Hepatocyte (in vitro differentiated cells): ENCODE data around the gene STRA8. TPM values are rescaled to one million over a fixed set of nuclear protein-coding genes. Genes with fewer than 3 reads are reported as not detected.

Experiments
- DNase-seq: peaks from one replicate; pipeline ENCODE4 v3.0.0-alpha.2; 2016; ENCODE audit warnings: low spot score
- H2AFZ ChIP-seq: fragments of 200-600 bp; sonication (generic); 2 replicates; pipeline ENCODE4 v1.6.0; 2016; ENCODE audit warnings: antibody characterized with exemption, mild to moderate bottlenecking
- H3K27ac ChIP-seq: fragments of 200-600 bp; sonication (generic); 2 replicates; pipeline ENCODE4 v1.5.1; 2016; ENCODE audit warnings: mild to moderate bottlenecking
- H3K27me3 ChIP-seq: fragments of 200-600 bp; sonication (generic); 2 replicates; pipeline ENCODE4 v1.6.1; 2016
- H3K36me3 ChIP-seq: fragments of 200-600 bp; sonication (generic); replicated peaks from 2 replicates; pipeline ENCODE4 v1.5.1; 2016; ENCODE audit warnings: low read depth; ENCODE audit not compliant: insufficient read depth
- H3K4me1 ChIP-seq: fragments of 200-600 bp; sonication (generic); 2 replicates; pipeline ENCODE4 v1.5.1; 2016; ENCODE audit warnings: mild to moderate bottlenecking, moderate library complexity; ENCODE audit not compliant: insufficient read depth
- H3K4me2 ChIP-seq: fragments of 200-600 bp; sonication (generic); 2 replicates; pipeline ENCODE4 v1.6.0; 2016
- H3K4me3 ChIP-seq: fragments of 200-600 bp; sonication (generic); 2 replicates; pipeline ENCODE4 v1.5.1; 2016; ENCODE audit warnings: mild to moderate bottlenecking
- H3K79me2 ChIP-seq: fragments of 200-600 bp; sonication (generic); 2 replicates; pipeline ENCODE4 v1.6.0; 2017; ENCODE audit warnings: mild to moderate bottlenecking
- H3K9me2 ChIP-seq: fragments of 200-600 bp; sonication (generic); replicated peaks from 2 replicates; pipeline ENCODE4 v1.6.0; 2017; ENCODE audit warnings: mild to moderate bottlenecking; ENCODE audit not compliant: insufficient read depth
- H3K9me3 ChIP-seq: fragments of 200-600 bp; sonication (generic); 2 replicates; pipeline ENCODE4 v1.5.1; 2016; ENCODE audit warnings: low read depth, mild to moderate bottlenecking
- H4K20me1 ChIP-seq: fragments of 200-600 bp; sonication (generic); 2 replicates; pipeline ENCODE4 v1.6.0; 2016; ENCODE audit warnings: mild to moderate bottlenecking; ENCODE audit not compliant: insufficient read depth, poor library complexity, severe bottlenecking
- EZH2 ChIP-seq: fragments of 200-600 bp; sonication (generic); IDR thresholded peaks from 2 replicates; pipeline ENCODE4 v1.6.1; 2016; ENCODE audit warnings: antibody characterized with exemption, mild to moderate bottlenecking, borderline replicate concordance
- EZH2phosphoT487 ChIP-seq: fragments of 200-600 bp; sonication (generic); IDR thresholded peaks from one replicate; pipeline ENCODE4 v1.6.1; 2018; ENCODE audit warnings: antibody characterized with exemption, mild to moderate bottlenecking, low read depth, moderate library complexity; ENCODE audit not compliant: unreplicated experiment, severe bottlenecking
- WGBS: methylation state at CpG from one replicate; pipeline ENCODE4 v1.1.6; 2016; ENCODE audit warnings: low lambda C conversion rate; ENCODE audit errors: missing lambda C conversion rate; 5-methylcytosine and 5-hydroxymethylcytosine counted together
- microRNA-seq: library from miRNA; unstranded; fragments of <30 nt; microRNA quantifications from one replicate; pipeline ENCODE4, GENCODE V29; 2017
- polyA plus RNA-seq: library from polyadenylated mRNA; unstranded; fragments of >200 nt; fragmentation: Nextera tagmentation; extraction: Ambion mirVana; gene quantifications from 2 replicates; pipeline ENCODE4 v1.2.1, GENCODE V29; 2016
- small RNA-seq: library from RNA; depleted of rRNA; stranded (forward); fragments of <200 nt; gene quantifications from one replicate; pipeline ENCODE3, GENCODE V24; 2014
- total RNA-seq: library from RNA; depleted of rRNA; stranded (reverse); fragments of >200 nt; gene quantifications from 2 replicates; pipeline ENCODE4 v1.2.3, GENCODE V29; 2014
- TF ChIP-seq, protein P1 (sequence below): fragments of 200-600 bp; sonication (generic); IDR thresholded peaks from 2 replicates; pipeline ENCODE4 v1.5.1; 2016; ENCODE audit warnings: antibody characterized with exemption, mild to moderate bottlenecking; ENCODE audit not compliant: poor library complexity

The STRA8 gene
- total and polyA plus RNA-seq, 2 experiments from 2014 or later = not detected

DNA sequence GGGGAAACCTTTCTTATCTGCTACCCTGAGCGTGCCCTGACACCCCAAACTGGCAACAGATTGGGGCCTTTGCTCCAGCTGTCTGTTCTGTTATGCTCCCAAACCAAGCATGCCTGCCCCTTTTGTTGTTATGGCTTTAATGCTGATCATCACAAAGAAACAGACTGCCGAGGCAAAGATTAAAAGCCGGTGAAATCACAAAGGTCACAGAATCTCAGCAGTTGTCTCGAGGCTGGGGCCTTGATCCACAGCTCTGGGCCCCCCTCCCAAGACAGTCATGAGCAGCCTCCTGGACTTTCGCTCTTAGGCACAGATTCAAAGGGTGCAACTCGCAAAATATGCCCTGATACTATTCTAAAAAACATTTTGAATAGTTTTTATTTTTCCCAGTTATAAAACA is 65.6 kb downstream of the STRA8 start:
- 71% methylated on average over 6 of the region's 6 CpGs for WGBS
- Histone ChIP-seq H3K9me3 (no peaks in the 10 kb centered on the region), H3K9me2 (no peaks in the 10 kb centered on the region), H3K27ac (no peak overlapping the region), H3K4me1 (peaks cover 4% of the 10 kb centered on the region), H4K20me1 (no peaks in the 10 kb centered on the region), H3K4me3 (no peak overlapping the region), H3K4me2 (no peak overlapping the region), H3K79me2 (no peaks in the 10 kb centered on the region), H3K27me3 (no peaks in the 10 kb centered on the region), H2AFZ (no peak overlapping the region), H3K36me3 (no peaks in the 10 kb centered on the region)
- DNase-seq = no peak
- TF ChIP-seq EZH2 (no peak), EZH2phosphoT487 (no peak)
- TF ChIP-seq, protein P1, sequence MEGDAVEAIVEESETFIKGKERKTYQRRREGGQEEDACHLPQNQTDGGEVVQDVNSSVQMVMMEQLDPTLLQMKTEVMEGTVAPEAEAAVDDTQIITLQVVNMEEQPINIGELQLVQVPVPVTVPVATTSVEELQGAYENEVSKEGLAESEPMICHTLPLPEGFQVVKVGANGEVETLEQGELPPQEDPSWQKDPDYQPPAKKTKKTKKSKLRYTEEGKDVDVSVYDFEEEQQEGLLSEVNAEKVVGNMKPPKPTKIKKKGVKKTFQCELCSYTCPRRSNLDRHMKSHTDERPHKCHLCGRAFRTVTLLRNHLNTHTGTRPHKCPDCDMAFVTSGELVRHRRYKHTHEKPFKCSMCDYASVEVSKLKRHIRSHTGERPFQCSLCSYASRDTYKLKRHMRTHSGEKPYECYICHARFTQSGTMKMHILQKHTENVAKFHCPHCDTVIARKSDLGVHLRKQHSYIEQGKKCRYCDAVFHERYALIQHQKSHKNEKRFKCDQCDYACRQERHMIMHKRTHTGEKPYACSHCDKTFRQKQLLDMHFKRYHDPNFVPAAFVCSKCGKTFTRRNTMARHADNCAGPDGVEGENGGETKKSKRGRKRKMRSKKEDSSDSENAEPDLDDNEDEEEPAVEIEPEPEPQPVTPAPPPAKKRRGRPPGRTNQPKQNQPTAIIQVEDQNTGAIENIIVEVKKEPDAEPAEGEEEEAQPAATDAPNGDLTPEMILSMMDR = no peak

DNA sequence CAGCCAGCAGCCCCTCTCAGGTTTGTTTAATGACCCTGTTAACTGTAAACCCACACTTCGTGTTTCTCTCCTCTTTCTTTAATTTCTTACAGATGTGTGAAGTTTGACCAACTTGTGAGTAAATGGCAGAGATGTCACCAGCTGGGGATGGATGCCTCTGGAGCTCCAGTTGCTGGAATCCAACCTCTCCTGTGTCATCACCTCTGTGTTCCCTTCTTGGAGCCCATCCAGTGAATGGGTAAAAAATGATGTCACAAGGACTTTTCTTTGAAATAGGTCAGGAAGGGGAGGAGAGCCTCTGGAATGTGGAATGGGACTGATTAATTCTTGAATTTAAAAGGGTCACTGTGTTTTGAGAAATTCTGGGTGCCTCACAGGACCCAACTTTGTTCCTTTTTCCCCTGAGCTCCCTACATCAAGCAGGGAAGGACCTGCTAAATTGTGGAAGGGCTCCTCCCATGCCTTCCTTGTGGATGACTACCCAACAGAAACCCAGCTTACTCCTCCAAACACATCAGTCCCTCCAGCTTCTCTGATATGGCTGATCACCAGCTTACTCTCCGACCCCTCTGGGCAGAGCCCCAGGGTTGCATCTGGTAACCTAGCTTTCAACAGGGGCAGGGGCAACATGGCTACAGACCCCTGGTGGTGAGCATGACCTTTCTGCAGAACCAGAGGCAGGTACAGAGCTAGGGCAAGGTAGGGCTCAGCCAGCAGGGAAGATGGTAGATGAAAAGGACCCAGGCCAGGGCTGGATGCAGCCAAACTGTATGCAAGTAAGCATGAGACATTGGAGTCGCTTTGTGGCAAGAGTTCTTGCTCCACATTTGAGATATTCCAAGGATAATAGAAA is 67.5 kb downstream of the STRA8 start:
- Histone ChIP-seq H3K9me2 (no peaks in the 10 kb centered on the region), H3K4me1 (peaks cover 4% of the 10 kb centered on the region), H2AFZ (no peak overlapping the region), H3K27me3 (no peaks in the 10 kb centered on the region), H3K79me2 (no peaks in the 10 kb centered on the region), H3K36me3 (no peaks in the 10 kb centered on the region), H3K4me3 (no peak overlapping the region), H3K4me2 (no peak overlapping the region), H3K27ac (no peak overlapping the region), H4K20me1 (no peaks in the 10 kb centered on the region), H3K9me3 (no peaks in the 10 kb centered on the region)
- TF ChIP-seq EZH2 (no peak), EZH2phosphoT487 (no peak)
- TF ChIP-seq, protein P1 = no peak
- no peak for DNase-seq
- 88% methylated on average over 3 of the region's 3 CpGs for WGBS

Small RNAs within 50 kb of the gene (microRNA-seq; reads per million reads assigned to microRNA genes)
- gene MIR6509 = not detected

Small RNAs within 50 kb of the gene (small RNA-seq; reads per million reads assigned to genes)
- 0.16 reads per million for gene MIR6509

Other genes with a start within 250 kb of the STRA8 start
- 4.4 and 6.4 TPM in 2 replicates for gene AGBL3, start 247.3 kb upstream of the STRA8 start, total RNA-seq
- 2.3 and 3.4 TPM in 2 replicates for gene AGBL3, start 247.3 kb upstream of the STRA8 start, polyA plus RNA-seq
- gene TMEM140, start 85.8 kb upstream of the STRA8 start, total RNA-seq = 19.4 and 20.8 TPM in 2 replicates
- 12.9 and 23.1 TPM in 2 replicates for gene TMEM140, start 85.8 kb upstream of the STRA8 start, polyA plus RNA-seq
- 41.6 and 43.2 TPM in 2 replicates for gene CYREN, start 63.1 kb upstream of the STRA8 start, total RNA-seq
- gene CYREN, start 63.1 kb upstream of the STRA8 start, polyA plus RNA-seq = 45.2 and 53.5 TPM in 2 replicates
- gene WDR91, start 22.3 kb upstream of the STRA8 start, total RNA-seq = 7.3 and 8.0 TPM in 2 replicates
- 8.2 and 8.5 TPM in 2 replicates for gene WDR91, start 22.3 kb upstream of the STRA8 start, polyA plus RNA-seq